DMS79 (cell line): Measurements from ENCODE around the gene SLFN11.
"Not testable (repeated sequence)": the region's sequence is repeated elsewhere in the genome, so short reads cannot be mapped to it uniquely, and the experiment has no call there.

ENCODE experiments used
- DNase-seq: peaks from one replicate; lab custom pipeline; 2025; lab: John Stamatoyannopoulos, UW

SLFN11 gene

GRCh38 chr17:35359398-35359797 lies 14.0 kb downstream of the SLFN11 start:
- no peak for DNase-seq

DNA sequence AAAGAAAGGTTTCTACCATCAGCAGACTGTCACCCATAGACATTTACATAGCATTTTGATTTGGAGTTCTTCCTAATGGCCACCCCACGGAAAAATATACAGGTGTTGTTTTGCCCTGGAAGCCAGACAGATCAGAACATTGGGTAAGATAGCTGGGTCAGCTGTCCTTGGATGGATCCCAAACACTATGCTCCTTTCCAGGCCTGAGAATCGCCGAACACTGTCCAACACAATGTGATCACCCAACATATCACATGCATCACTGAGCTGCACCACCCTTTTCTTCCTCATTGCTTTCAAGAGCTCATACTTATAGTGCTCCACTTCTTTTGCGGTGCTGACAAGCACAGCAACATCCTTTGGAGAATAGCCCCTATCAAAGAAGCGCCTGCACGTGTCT lies 21.1 kb downstream of the SLFN11 start:
- DNase-seq, result no peak

- DNase-seq, result no peak
These were observed 22.9 kb downstream of the SLFN11 start for GRCh38 chr17:35350493-35350892.

DNA sequence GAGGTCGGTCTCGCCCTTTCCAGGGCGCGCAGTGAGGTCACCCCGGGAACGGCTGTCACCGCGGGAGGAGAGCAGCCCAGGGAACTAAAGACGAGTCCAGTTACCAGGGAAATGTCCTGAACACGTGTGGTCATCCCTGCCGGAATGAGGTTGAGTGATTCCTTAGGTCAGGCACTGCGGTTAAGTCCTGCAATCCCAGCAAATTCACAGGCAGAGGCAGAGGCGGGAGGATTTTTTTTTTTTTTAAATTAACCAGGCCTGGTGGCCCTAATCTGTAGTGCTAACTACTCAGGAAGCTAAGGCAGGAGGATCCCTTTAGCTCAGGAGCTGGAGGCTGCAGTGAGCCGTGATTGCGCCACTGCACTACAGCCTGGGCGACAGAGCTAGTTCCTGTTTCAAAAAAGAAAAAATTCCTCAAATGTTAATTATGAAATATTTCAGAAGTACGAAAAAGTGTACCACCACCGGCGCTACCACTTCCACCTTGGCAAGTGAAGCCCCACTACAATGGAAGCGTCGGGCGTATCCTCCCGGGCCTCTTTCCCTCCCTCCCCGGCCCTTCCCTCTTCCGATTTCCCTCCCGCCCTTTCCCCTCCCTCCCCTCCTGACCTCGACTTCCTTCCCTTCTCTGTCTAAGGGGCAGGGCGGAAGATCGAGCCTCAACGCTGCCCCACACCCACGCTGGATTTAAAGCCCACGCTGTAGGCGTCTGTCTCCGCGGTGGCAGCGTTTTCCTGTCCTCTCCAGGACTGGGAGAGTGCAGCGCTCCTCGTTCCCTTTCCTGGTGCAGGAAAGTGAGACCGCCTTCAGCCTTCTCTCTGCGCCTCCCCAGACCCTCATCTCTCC lies 27.3 kb downstream of the SLFN11 start:
- DNase-seq, result no peak

DNA sequence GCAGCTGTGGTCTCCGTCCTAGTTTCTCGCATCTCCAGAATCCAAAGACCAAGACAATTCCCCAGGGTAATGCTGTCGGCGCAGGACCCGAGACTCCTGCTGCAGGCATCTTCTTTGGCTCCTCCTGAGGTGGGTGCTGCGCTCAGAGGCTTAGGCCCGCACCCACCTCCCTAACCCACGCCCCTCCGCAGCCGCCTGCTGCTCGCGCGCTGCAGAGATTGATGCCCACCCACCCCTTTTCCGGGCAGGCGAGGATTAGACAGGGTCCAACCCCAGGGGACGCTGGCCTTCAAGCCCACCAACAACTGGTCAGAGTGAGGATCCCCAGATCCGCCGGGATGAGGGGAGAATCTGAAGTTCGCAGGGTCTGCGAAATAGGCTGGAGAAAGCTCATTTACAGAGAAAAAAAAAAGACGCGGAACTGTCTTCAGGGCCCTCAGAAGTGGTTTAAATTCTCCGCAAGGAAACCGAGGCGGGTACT lies 27.9 kb downstream of the SLFN11 start:
- DNase-seq, result no peak

DNA sequence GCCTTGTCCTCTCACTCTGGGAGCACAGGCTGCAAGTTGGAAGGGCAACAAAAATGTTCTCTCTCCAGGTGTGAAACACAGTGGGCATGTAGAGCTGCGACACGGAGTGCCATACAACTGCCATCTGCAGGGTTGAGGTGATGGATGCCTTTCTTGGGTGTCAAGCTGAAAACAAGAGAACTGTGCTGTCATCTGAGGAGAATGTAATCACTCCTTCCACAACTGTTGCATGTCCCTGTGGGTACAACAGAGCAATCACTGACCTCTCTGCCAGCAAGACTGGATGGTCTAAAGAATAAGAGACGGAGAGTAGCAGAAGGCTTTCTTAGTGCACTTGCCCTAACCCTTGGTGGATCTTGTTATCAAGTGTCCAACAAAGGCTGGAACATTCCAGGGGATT lies 29.2 kb downstream of the SLFN11 start:
- no peak for DNase-seq

- no peak for DNase-seq
These were observed 31.1 kb downstream of the SLFN11 start for GRCh38 chr17:35342276-35342675.

- no peak for DNase-seq
These were observed 31.9 kb downstream of the SLFN11 start for GRCh38 chr17:35341411-35341992.

- no peak for DNase-seq
These were observed 35.2 kb downstream of the SLFN11 start for GRCh38 chr17:35338230-35338629.

GRCh38 chr17:35337364-35337763 lies 36.1 kb downstream of the SLFN11 start:
- no peak for DNase-seq

DNA sequence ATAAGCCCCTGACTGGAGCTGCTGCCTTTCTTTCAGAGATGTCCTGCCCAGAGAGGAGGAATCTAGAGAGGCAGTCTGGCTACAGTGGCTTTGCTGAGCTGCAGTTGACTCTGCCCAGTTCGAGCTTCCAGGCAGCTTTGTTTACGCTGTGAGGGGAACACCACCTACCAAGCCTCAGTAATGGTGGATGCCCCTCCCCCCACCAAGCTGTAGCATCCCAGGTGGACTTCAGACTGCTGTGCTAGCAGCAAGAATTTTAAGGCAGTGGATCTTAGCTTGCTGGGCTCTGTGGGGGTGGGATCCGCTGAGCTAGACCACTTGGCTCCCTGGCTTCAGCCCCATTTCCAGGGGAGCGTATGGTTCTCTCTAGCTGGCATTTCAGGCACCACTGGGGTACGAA lies 39.8 kb downstream of the SLFN11 start:
- not testable (repeated sequence) for DNase-seq

- no peak for DNase-seq
These were observed 50.7 kb downstream of the SLFN11 start for GRCh38 chr17:35322749-35323148.

- DNase-seq, result no peak
These were observed 57.5 kb downstream of the SLFN11 start for GRCh38 chr17:35315971-35316370.

DNA sequence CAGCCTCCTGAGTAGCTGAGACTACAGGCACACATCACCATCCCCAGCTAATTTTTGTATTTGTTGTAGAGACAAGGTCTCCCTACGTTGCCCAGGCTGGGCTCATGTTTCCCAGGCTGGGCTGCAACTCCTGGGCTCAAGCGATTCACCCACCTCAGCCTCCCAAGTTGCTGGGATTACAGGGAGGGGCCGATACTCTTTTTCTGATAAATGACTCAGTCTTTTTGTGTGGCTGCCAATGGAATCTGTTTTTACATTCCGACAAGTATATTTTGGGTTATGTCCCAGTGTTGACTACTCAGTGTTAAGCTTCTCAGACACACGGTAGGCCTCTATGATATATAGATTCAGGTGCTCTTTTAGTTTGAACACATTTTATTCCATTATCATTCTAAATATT lies 58.1 kb downstream of the SLFN11 start:
- no peak for DNase-seq

- DNase-seq, result no peak
These were observed 58.8 kb downstream of the SLFN11 start for GRCh38 chr17:35314415-35315216.

DNA sequence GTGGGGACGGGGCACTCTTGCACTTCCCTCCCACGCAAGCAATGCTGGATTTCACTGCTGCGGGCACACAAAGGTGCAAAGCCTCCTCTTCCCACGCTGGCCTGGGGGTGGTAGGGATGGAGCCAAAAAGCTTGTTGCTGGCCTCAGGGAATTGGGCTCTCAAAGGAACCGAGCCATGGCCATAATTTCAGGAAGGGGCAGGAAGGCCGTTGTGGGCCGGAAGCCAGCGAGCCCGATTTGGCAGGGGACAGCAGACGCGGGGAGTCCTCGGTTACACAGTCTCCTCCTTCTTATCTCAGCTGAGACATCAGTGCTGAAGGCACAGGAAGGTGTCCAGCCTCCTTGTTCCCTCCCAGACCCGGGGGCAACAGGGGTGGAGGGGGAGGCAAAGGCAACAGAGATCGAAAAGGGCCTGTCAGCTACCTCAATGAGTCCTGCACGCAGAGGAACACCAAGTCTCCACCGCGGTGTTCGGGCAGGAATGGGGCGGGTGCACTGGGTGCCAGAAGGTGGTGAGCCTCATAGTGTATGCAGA lies 59.5 kb downstream of the SLFN11 start:
- DNase-seq, result no peak

DNA sequence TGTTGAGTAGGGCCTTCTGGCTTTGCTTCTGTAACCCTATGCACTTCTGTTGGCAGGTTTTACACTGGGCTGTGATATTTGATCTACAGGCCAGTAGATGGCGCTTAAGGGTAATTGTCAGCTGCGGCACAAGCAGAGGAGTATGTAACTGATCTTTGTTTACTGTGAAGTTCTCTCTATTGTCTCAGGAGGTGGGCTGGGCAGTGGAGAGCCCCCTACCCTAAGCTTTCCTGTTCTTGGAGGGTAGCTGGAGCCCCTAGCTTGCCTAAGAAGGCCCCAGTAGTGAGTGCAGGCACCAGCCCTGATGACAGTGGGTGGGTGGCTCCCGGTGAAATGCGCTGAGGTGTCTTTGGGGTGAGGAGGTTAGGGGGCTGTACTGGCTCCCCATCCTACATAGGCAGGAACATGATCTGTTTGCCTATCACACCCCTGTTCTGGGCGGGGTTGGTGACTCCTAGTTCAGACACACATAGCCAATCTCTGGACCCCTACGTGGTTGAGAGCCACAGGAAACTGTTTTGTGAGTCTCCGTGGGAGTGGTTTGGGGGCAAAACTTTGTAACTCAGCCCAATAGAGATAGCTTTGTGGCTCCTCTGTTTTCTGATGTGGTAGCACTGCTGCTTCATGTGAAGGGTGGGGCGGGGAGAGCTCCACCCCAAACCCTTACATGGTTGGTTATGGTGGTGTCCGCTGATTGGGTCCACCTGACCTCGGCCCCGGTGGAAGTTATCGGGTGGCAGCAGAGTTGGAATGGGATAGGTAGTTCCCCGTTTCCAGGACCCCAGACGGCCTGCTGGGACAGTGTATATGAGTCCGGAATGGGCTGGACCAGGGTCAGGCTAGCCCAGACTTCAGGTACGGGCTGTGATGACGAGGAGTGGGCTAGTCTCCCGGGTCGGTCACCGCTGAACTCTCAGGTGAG lies 60.4 kb downstream of the SLFN11 start:
- peak; percentile 21 for DNase-seq

- DNase-seq, result no peak
These were observed 61.1 kb downstream of the SLFN11 start for GRCh38 chr17:35312346-35312745.

DNA sequence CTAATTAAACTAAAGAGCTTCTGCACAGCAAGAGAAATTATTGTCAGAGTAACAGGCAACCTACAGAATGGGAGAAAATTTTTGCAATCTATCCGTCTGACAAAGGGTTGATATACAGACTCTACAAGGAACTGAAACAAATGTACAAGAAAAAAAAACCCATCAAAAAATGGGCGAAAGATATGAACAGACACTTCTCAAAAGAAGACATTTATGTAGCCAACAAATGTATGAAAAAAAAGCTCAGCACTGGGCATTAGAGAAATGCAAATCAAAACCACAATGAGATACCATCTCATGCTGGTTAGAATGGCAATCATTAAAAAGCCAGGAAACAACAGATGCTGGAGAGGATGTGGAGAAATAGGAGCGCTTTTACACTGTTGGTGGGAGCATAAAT lies 64.1 kb downstream of the SLFN11 start:
- not testable (repeated sequence) for DNase-seq
